Loucy (cell line): ENCODE results near the gene IL1RAPL2.

Source experiments
- H2AFZ ChIP-seq: fragments of 200-600 bp; sonication (generic); 2 replicates; pipeline ENCODE4 v1.6.0; 2016; ENCODE audit warnings: antibody characterized with exemption, mild to moderate bottlenecking, low read length, moderate library complexity
- H3F3A ChIP-seq: fragments of 200-600 bp; 2 replicates; pipeline ENCODE4 v1.6.0; 2016; ENCODE audit warnings: antibody characterized with exemption, low read depth, mild to moderate bottlenecking
- H3K27me3 ChIP-seq: fragments of 200-600 bp; sonication (generic); 2 replicates; pipeline ENCODE4 v1.6.1; 2014; ENCODE audit warnings: low read length, mild to moderate bottlenecking; ENCODE audit not compliant: insufficient read depth, poor library complexity, severe bottlenecking
- H3K36me3 ChIP-seq: fragments of 200-600 bp; sonication (generic); 2 replicates; pipeline ENCODE4 v1.6.1; 2016; ENCODE audit warnings: low read length; ENCODE audit not compliant: insufficient read depth
- H3K4me1 ChIP-seq: fragments of 200-600 bp; sonication (generic); 2 replicates; pipeline ENCODE4 v1.5.1; 2014; ENCODE audit warnings: low read length, mild to moderate bottlenecking; ENCODE audit not compliant: insufficient read depth, poor library complexity, severe bottlenecking
- H3K4me2 ChIP-seq: fragments of 200-600 bp; sonication (generic); 2 replicates; pipeline ENCODE4 v1.6.0; 2014; ENCODE audit warnings: antibody characterized with exemption, low read length, low read depth, mild to moderate bottlenecking; ENCODE audit not compliant: poor library complexity, severe bottlenecking
- H3K4me3 ChIP-seq: fragments of 200-600 bp; sonication (generic); 2 replicates; pipeline ENCODE4 v1.5.1; 2014; ENCODE audit warnings: low read length, mild to moderate bottlenecking, mixed read lengths; ENCODE audit not compliant: poor library complexity, severe bottlenecking
- H3K79me2 ChIP-seq: fragments of 200-600 bp; sonication (generic); 2 replicates; pipeline ENCODE4 v1.6.1; 2014; ENCODE audit warnings: low read length; ENCODE audit not compliant: insufficient read depth
- H3K9ac ChIP-seq: fragments of 200-600 bp; sonication (generic); 2 replicates; pipeline ENCODE4 v1.6.0; 2014; ENCODE audit warnings: mild to moderate bottlenecking, low read depth, low read length, moderate library complexity; ENCODE audit not compliant: poor library complexity, severe bottlenecking
- H3K9me2 ChIP-seq: fragments of 200-600 bp; sonication (generic); replicated peaks from 2 replicates; pipeline ENCODE4 v1.6.1; 2016; ENCODE audit warnings: low read depth, low read length, mixed read lengths
- H3K9me3 ChIP-seq: fragments of 200-600 bp; sonication (generic); 2 replicates; pipeline ENCODE4 v1.6.1; 2014; ENCODE audit warnings: mild to moderate bottlenecking, antibody characterized with exemption, low read length, low read depth; ENCODE audit not compliant: insufficient read depth
- H4K20me1 ChIP-seq: fragments of 200-600 bp; sonication (generic); 2 replicates; pipeline ENCODE4 v1.6.0; 2014; ENCODE audit warnings: antibody characterized with exemption, low read length, mild to moderate bottlenecking; ENCODE audit not compliant: insufficient read depth, poor library complexity, severe bottlenecking
- CTCF ChIP-seq: fragments of 200-600 bp; sonication (generic); conservative IDR thresholded peaks from 2 replicates; pipeline ENCODE4 v1.5.1; 2014; ENCODE audit warnings: mild to moderate bottlenecking, antibody characterized with exemption, low read length
- EZH2phosphoT487 ChIP-seq: fragments of 200-600 bp; IDR thresholded peaks from 2 replicates; pipeline ENCODE4 v1.6.1; 2018; ENCODE audit warnings: antibody characterized with exemption, mild to moderate bottlenecking, moderate library complexity, borderline replicate concordance

Gene IL1RAPL2

GRCh38 chrX:105302246-105302645 is 736.2 kb downstream of the IL1RAPL2 start:
- no peaks in the 10 kb centered on the region for H4K20me1 ChIP-seq
- H2AFZ ChIP-seq: no peak overlapping the region
- no peaks in the 10 kb centered on the region for H3F3A ChIP-seq
- no peaks in the 10 kb centered on the region for H3K36me3 ChIP-seq
- H3K9ac ChIP-seq: no peak overlapping the region
- H3K27me3 ChIP-seq: no peaks in the 10 kb centered on the region
- H3K4me2 ChIP-seq: no peak overlapping the region
- no peaks in the 10 kb centered on the region for H3K4me1 ChIP-seq
- no peaks in the 10 kb centered on the region for H3K9me3 ChIP-seq
- no peaks in the 10 kb centered on the region for H3K9me2 ChIP-seq
- H3K79me2 ChIP-seq: no peaks in the 10 kb centered on the region
- H3K4me3 ChIP-seq: no peak overlapping the region
- TF ChIP-seq EZH2phosphoT487: no peak
- no peak for TF ChIP-seq CTCF

GRCh38 chrX:105307762-105308161 is 741.8 kb downstream of the IL1RAPL2 start:
- Histone ChIP-seq H3K27me3 (no peaks in the 10 kb centered on the region), H3F3A (no peaks in the 10 kb centered on the region), H3K79me2 (no peaks in the 10 kb centered on the region), H3K36me3 (no peaks in the 10 kb centered on the region), H3K4me1 (no peaks in the 10 kb centered on the region), H3K9me2 (no peaks in the 10 kb centered on the region), H3K9me3 (no peaks in the 10 kb centered on the region), H3K4me3 (no peak overlapping the region), H3K4me2 (no peak overlapping the region), H3K9ac (no peak overlapping the region), H2AFZ (no peak overlapping the region), H4K20me1 (no peaks in the 10 kb centered on the region)
- TF ChIP-seq EZH2phosphoT487: no peak
- no peak for TF ChIP-seq CTCF

DNA sequence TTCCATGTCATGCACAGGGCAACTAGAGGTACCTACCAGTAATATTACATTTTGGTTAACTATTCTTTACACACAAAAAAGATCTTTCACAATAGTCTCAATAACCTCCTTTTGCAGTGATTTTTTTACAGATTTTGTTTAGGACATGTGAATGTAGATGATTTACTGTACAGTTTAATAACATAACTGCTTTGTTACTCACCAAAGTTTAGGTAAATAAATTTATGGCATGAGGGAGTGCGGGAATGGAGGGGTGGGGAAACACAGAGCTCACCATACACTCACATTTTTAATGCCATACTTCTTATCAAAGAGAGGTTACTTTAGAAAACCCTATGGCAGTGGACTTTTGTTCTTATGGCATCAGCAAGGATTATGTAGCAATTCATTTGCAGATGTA is 747.6 kb downstream of the IL1RAPL2 start:
- Histone ChIP-seq H4K20me1 (no peaks in the 10 kb centered on the region), H3K4me2 (no peak overlapping the region), H3K9ac (no peak overlapping the region), H3K9me2 (no peaks in the 10 kb centered on the region), H3K27me3 (no peaks in the 10 kb centered on the region), H3K4me1 (no peaks in the 10 kb centered on the region), H2AFZ (no peak overlapping the region), H3F3A (no peaks in the 10 kb centered on the region), H3K9me3 (no peaks in the 10 kb centered on the region), H3K36me3 (no peaks in the 10 kb centered on the region), H3K79me2 (no peaks in the 10 kb centered on the region), H3K4me3 (no peak overlapping the region)
- TF ChIP-seq EZH2phosphoT487 (no peak), CTCF (no peak)
